ENCODE results near the gene KEL. TPM values are rescaled to one million over a fixed set of nuclear protein-coding genes. Genes with fewer than 3 reads are reported as not detected.

The KEL gene
- total and polyA plus RNA-seq, 2 donors (not counting 3 experiments of a cell fraction or from before 2014, with no cell fraction given), result 0.30 to 1.2 TPM

- dilution Hi-C loops (cut with MboI; ENCODE audit: extremely low pct_ligation_motif_present, low sequenced_read_pairs), result no loop called here
- FAIRE-seq (no peak), DNase-seq (ENCODE audit: low read depth, low spot score) (no peak)
- intact Hi-C loops (cut with micrococcal nuclease), result no loop called here
- BruUV-seq (replicated peaks), result no TSS peak
- H3K9ac ChIP-seq (replicated peaks; ENCODE audit: extremely low read depth, insufficient read depth, low read length), result no peak overlapping the region
- no peaks in the 10 kb centered on the region for H3K36me3 ChIP-seq (ENCODE audit: control insufficient read depth in 2 of 2, extremely low read depth in 1 of 2, insufficient read depth in 2 of 2, low read length in 2 of 2)
- H3K9me3 ChIP-seq (replicated peaks; ENCODE audit: control insufficient read depth, insufficient read depth, low read length), result no peaks in the 10 kb centered on the region
- CTCF ChIA-PET, result interaction anchor here (0.6 kb wide), 1 partner anchor 8 kb away, joined by 4 read pairs; no protein-coding TSS in a partner anchor
- POLR2A ChIA-PET, result no interaction called here
- H3K4me2 ChIP-seq (ENCODE audit: insufficient read depth, low read length), result no peak overlapping the region
- no peaks in the 10 kb centered on the region for H3K79me2 ChIP-seq (ENCODE audit: control insufficient read depth, insufficient read depth, low read length)
- TF ChIP-seq FOS (IDR thresholded peaks at IDR 0.05; ENCODE audit: borderline replicate concordance, insufficient read depth, low read length) (no peak), MAX (IDR thresholded peaks at IDR 0.05; ENCODE audit: insufficient read depth, insufficient read length) (no peak), JUN (IDR thresholded peaks at IDR 0.05; ENCODE audit: borderline replicate concordance, insufficient read depth, insufficient read length, low read depth) (no peak), POLR2A (IDR thresholded peaks at IDR 0.05; ENCODE audit: low read depth, low read length) (no peak), EZH2 (IDR thresholded peaks at IDR 0.05; ENCODE audit: borderline replicate concordance, low read depth, low read length, severe bottlenecking) (no peak), GATA2 (IDR thresholded peaks at IDR 0.05; ENCODE audit: insufficient read depth, insufficient read length, low read depth, low read length) (no peak), POLR2AphosphoS5 (IDR thresholded peaks at IDR 0.05; ENCODE audit: insufficient read depth, low read depth, low read length) (no peak), MYC (IDR thresholded peaks at IDR 0.05; ENCODE audit: low read depth, low read length) (no peak), CTCF (IDR thresholded peaks at IDR 0.05; ENCODE audit: extremely low read depth in 1 of 2, insufficient read depth in 1 of 2, low read depth in 1 of 2, low read length in 2 of 2) (no peak)
- no peaks in the 10 kb centered on the region for H3K4me1 ChIP-seq (ENCODE audit: control insufficient read depth, extremely low read depth, insufficient read depth, low read length)
- H4K20me1 ChIP-seq (replicated peaks; ENCODE audit: control insufficient read depth, extremely low read depth, insufficient read depth, low read length), result no peaks in the 10 kb centered on the region
- no peaks in the 10 kb centered on the region for H3K9me1 ChIP-seq (replicated peaks; ENCODE audit: control insufficient read depth, extremely low read depth, insufficient read depth, low read length)
- H3K4me3 ChIP-seq (replicated peaks in 1 of 3; ENCODE audit: insufficient read depth in 1 of 3, low read depth in 1 of 3, low read length in 3 of 3), result no peak overlapping the region
- H3K27ac ChIP-seq (ENCODE audit: insufficient read depth, low read depth, low read length), result no peak overlapping the region
- no peaks in the 10 kb centered on the region for H3K27me3 ChIP-seq (ENCODE audit: control insufficient read depth in 2 of 2, insufficient read depth in 2 of 2, low read length in 2 of 2)
- no peak overlapping the region for H2AFZ ChIP-seq (ENCODE audit: low read depth, low read length)
Observed at GRCh38 chr7:142984297-142984696, 22.1 kb upstream of the KEL start.
